Subcutaneous adipose tissue (tissue), 4 donors: Measurements from ENCODE around the gene PARP14. TPM values are rescaled to one million over a fixed set of nuclear protein-coding genes. Genes with fewer than 3 reads are reported as not detected.

ENCODE experiments used
- CTCF ChIP-seq: fragments of 450-650 bp; IDR thresholded peaks from one replicate; pipeline ENCODE4 v1.5.1; 2016; ENCODE audit warnings: low read depth, mild to moderate bottlenecking, control low read depth, antibody characterized with exemption, moderate library complexity
- total RNA-seq, 4 donors: library from RNA; depleted of rRNA; stranded (reverse); fragments of >200 nt; gene quantifications; one replicate each; pipeline ENCODE4 v1.1.0, GENCODE V29; 2016

PARP14 gene
- total RNA-seq: 100 to 1,000 TPM in 1 of 4 donors, 10 to 100 TPM in 3; 65.2 to 107 (median 85.5) TPM

- no peak for TF ChIP-seq CTCF
These were observed at the start of gene PARP14 for GRCh38 chr3:122680475-122681283. Gene PARP14, plus strand, starts transcription at chr3:122680839. Its CDS starts 45 bp downstream, at chr3:122680884.

GRCh38 chr3:122635789-122636188, 44.9 kb upstream of the PARP14 start:
- TF ChIP-seq CTCF: no peak

GRCh38 chr3:122636697-122637096, 43.9 kb upstream of the PARP14 start:
- no peak for TF ChIP-seq CTCF

GRCh38 chr3:122640437-122640999, 40.1 kb upstream of the PARP14 start:
- TF ChIP-seq CTCF: no peak

GRCh38 chr3:122642935-122643334, 37.7 kb upstream of the PARP14 start:
- no peak for TF ChIP-seq CTCF

- no peak for TF ChIP-seq CTCF
These were observed 34.3 kb upstream of the PARP14 start for GRCh38 chr3:122646146-122646988.
